ENCODE data around the gene BCAT1. TPM values are rescaled to one million over a fixed set of nuclear protein-coding genes. Genes with fewer than 3 reads are reported as not detected.
"Not testable (repeated sequence)": the region's sequence is repeated elsewhere in the genome, so short reads cannot be mapped to it uniquely, and the experiment has no call there.

BCAT1 gene
- total and polyA plus RNA-seq, 9 of the 15 experiments (the other 6 are each of a cell fraction or from before 2014, with no cell fraction given), result 38.5 to 157 (median 66.8) TPM

DNA sequence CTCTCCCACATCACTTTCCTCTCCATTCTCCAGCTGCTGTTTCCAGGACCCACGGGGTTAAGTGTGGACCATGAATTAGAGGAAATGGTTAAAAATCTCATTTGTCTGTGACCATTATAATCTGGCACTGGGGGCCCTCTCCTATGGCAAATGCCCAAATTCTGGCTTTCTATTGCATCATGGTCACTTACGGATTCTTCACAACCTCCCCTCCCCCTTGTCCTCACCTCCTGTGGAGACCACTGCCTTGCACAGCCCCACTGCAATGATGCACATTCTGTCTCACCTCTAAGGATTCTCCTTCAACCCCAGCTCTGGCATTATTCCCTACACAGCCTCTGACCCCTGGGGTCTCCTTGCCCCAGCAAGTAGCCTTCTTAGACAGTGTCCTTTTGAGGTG, 18.9 kb downstream of the BCAT1 start:
- TF ChIP-seq TCF7L2 (IDR thresholded peaks at IDR 0.05; ENCODE audit: low read depth, low read length) (no peak), CEBPG (CRISPR knock-in tag; IDR thresholded peaks at IDR 0.05) (peak; percentile 29; the same call in 1 of the 2 replicates), CEBPG (tag; conservative IDR thresholded peaks at IDR 0.05 in 1 of 2, IDR thresholded peaks at IDR 0.05 in 1 of 2) (0 out of 4 replicates have a peak, but pooled peaks of 1 of the 2 experiments have one; percentile 15), DNMT1 (IDR thresholded peaks at IDR 0.05) (no peak), ATF3 (IDR thresholded peaks at IDR 0.05) (peak; percentile 39), ATF3 (CRISPR knock-in tag; conservative IDR thresholded peaks at IDR 0.05) (no peak), CXXC5 (CRISPR knock-in tag; IDR thresholded peaks at IDR 0.05) (no peak), TAL1 (IDR thresholded peaks at IDR 0.05) (no peak), BRD4 (IDR thresholded peaks at IDR 0.05) (no peak), TBP (optimal IDR thresholded peaks at IDR 0.05; ENCODE audit: low read depth, low read length) (no peak)
- TF ChIP-seq, protein P1, sequence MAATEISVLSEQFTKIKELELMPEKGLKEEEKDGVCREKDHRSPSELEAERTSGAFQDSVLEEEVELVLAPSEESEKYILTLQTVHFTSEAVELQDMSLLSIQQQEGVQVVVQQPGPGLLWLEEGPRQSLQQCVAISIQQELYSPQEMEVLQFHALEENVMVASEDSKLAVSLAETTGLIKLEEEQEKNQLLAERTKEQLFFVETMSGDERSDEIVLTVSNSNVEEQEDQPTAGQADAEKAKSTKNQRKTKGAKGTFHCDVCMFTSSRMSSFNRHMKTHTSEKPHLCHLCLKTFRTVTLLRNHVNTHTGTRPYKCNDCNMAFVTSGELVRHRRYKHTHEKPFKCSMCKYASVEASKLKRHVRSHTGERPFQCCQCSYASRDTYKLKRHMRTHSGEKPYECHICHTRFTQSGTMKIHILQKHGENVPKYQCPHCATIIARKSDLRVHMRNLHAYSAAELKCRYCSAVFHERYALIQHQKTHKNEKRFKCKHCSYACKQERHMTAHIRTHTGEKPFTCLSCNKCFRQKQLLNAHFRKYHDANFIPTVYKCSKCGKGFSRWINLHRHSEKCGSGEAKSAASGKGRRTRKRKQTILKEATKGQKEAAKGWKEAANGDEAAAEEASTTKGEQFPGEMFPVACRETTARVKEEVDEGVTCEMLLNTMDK (IDR thresholded peaks at IDR 0.05; ENCODE audit: borderline replicate concordance, insufficient read depth, low read depth, low read length, poor library complexity, severe bottlenecking), result no peak
- in situ Hi-C loops (cut with MboI) (no loop called here), intact Hi-C loops (cut with micrococcal nuclease) (no loop called here)
- H3K9me1 ChIP-seq (ENCODE audit: control insufficient read depth, insufficient read depth, low read length), result no peaks in the 10 kb centered on the region
- H4K20me1 ChIP-seq (replicated peaks; ENCODE audit: control insufficient read depth, insufficient read depth, low read length), result peaks cover 11% of the 10 kb centered on the region; the same call in 1 of the 2 replicates
- no peak overlapping the region for H2AFZ ChIP-seq (ENCODE audit: low read depth, low read length)
- FAIRE-seq (no peak), ATAC-seq (no peak), DNase-seq (ENCODE audit: extremely low read depth in 1 of 4, low spot score in 3 of 4) (no peak)
- peaks cover 4 to 34% of the 10 kb centered on the region in 2 experiments for H3K4me1 ChIP-seq (replicated peaks in 1 of 2; ENCODE audit: control insufficient read depth in 2 of 2, insufficient read depth in 2 of 2, low read length in 2 of 2)
- no peak overlapping the region for H3K4me3 ChIP-seq
- WGBS (ENCODE audit: insufficient coverage, low coverage, missing lambda C conversion rate), result 63% methylated on average over 2 of the region's 2 CpGs
- no peaks in the 10 kb centered on the region for H3K27me3 ChIP-seq (ENCODE audit: control insufficient read depth in 2 of 2, insufficient read depth in 2 of 2, low read length in 2 of 2)
- CTCF ChIA-PET (ENCODE audit: low intra/inter-chr PET ratio), result no interaction called here
- no peaks in the 10 kb centered on the region for H3K9me3 ChIP-seq (replicated peaks; ENCODE audit: control insufficient read depth, insufficient read depth, low read depth, low read length)
- no TSS peak for BruUV-seq (replicated peaks)
- H3K9ac ChIP-seq (ENCODE audit: insufficient read depth in 1 of 2, low read depth in 2 of 2, low read length in 2 of 2), result no peak overlapping the region
- H3K27ac ChIP-seq (ENCODE audit: extremely low read depth, low read depth, low read length), result no peak overlapping the region
- peaks cover 83% of the 10 kb centered on the region for H3K79me2 ChIP-seq (ENCODE audit: control insufficient read depth, insufficient read depth, low read length)
- peaks cover 13% of the 10 kb centered on the region; the same call in 2 of the 3 replicates for H3K36me3 ChIP-seq (ENCODE audit: control insufficient read depth, insufficient read depth, low read length)
- POLR2A ChIA-PET, result interaction anchor here (0.6 to 1.3 kb wide), 3 partner anchors 18 to 1005 kb away, joined by 3 to 4 read pairs (median 3); no protein-coding TSS in a partner anchor
- no peak overlapping the region for H3K4me2 ChIP-seq (ENCODE audit: insufficient read depth, low read length)

DNA sequence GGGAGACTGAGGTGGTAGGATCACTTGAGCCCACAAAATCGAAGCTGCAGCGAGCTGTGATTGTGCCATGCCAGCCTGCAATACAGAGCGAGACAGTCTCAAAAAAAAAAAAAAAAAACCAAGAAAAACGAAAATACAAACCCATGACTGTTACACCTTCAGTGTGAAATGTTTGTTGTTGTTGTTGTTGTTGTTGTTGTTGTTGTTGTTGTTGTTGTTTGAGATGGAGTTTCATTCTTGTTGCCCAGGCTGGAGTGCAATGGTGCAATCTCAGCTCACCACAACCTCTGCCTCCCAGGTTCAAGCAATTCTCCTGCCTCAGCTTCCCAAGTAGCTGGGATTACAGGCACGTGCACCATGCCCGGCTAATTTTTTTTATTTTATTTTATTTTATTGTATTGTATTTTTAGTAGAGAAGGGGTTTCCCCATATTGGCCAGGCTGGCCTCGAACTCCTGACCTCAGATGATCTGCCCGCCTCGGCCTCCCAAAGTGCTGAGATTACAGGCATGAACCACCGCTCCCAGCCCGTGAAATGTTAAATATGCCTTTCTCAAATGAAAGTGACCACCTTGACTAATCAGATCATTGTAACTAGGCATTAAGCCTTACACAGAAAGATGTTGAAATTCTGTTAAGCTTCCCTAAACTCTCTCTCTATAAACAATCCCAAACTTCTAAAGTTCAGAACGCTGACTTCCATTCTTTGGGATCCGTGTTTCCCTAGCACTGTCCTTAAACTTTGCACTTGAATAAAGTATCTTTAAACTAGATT, 20.2 kb downstream of the BCAT1 start:
- H3K36me3 ChIP-seq (ENCODE audit: control insufficient read depth, insufficient read depth, low read length), result peaks cover 14% of the 10 kb centered on the region; the same call in 2 of the 3 replicates

More for the DNA sequence above, 20.2 kb downstream of the BCAT1 start:
- ATAC-seq; intact Hi-C loops (cut with micrococcal nuclease); H3K9ac ChIP-seq (ENCODE audit: insufficient read depth in 1 of 2, low read depth in 2 of 2, low read length in 2 of 2); CTCF ChIA-PET (ENCODE audit: low intra/inter-chr PET ratio); DNase-seq (ENCODE audit: extremely low read depth in 1 of 4, low spot score in 3 of 4); H3K4me2 ChIP-seq (ENCODE audit: insufficient read depth, low read length); H3K9me1 ChIP-seq (ENCODE audit: control insufficient read depth, insufficient read depth, low read length); in situ Hi-C loops (cut with MboI); BruUV-seq (replicated peaks); H3K9me3 ChIP-seq (replicated peaks; ENCODE audit: control insufficient read depth, insufficient read depth, low read depth, low read length); H3K4me3 ChIP-seq; H2AFZ ChIP-seq (ENCODE audit: low read depth, low read length); H3K27me3 ChIP-seq (ENCODE audit: control insufficient read depth in 2 of 2, insufficient read depth in 2 of 2, low read length in 2 of 2); H3K27ac ChIP-seq (ENCODE audit: extremely low read depth, low read depth, low read length); FAIRE-seq: not testable (repeated sequence)
- WGBS (ENCODE audit: insufficient coverage, low coverage, missing lambda C conversion rate), result 89% methylated on average over 12 of the region's 13 CpGs
- H3K79me2 ChIP-seq (ENCODE audit: control insufficient read depth, insufficient read depth, low read length), result peaks cover 83% of the 10 kb centered on the region
- peaks cover 12% of the 10 kb centered on the region; the same call in 1 of the 2 replicates for H4K20me1 ChIP-seq (replicated peaks; ENCODE audit: control insufficient read depth, insufficient read depth, low read length)
- POLR2A ChIA-PET, result interaction anchor here (0.7 to 1.5 kb wide), 2 partner anchors 9 to 12 kb away, joined by 3 to 4 read pairs; no protein-coding TSS in a partner anchor
- peaks cover 0 to 24% of the 10 kb centered on the region in 2 experiments; a peak in 4 of 5 replicates for H3K4me1 ChIP-seq (replicated peaks in 1 of 2; ENCODE audit: control insufficient read depth in 2 of 2, insufficient read depth in 2 of 2, low read length in 2 of 2)
